Right lobe of liver (tissue), 4 donors: ENCODE measurements around the gene MAN1B1.
A peak's percentile ranks its signal among the peaks of the same experiment; 100 is the strongest.

ENCODE experiments used
- CTCF ChIP-seq, 4 donors: fragments of 200-600 bp in 3 of 4; fragments of 450-650 bp in 1 of 4; IDR thresholded peaks; one replicate each; pipeline versions ENCODE4 v1.5.1 to v1.8.0; 2016 to 2022; ENCODE audit warnings: antibody characterized with exemption in 4 of 4, mild to moderate bottlenecking in 2 of 4
- POLR2A ChIP-seq: fragments of 450-650 bp; IDR thresholded peaks from one replicate; pipeline ENCODE4 v1.6.1; 2017; ENCODE audit warnings: antibody characterized with exemption, mild to moderate bottlenecking
- donor health status: DM: no; HTN: no; CAD: no.
- donor health status: DM: no; HTN: no; CAD: no.
- donor health status: DM: no; HTN: yes; CAD: no.

GRCh38 chr9:137049544-137050449 lies 37.0 kb upstream of the MAN1B1 start:
- TF ChIP-seq CTCF (IDR thresholded peaks at IDR 0.05) (peak; percentile 48 to 63 (median 56)), POLR2A (no peak)
